SK-N-MC (cell line): Measurements from ENCODE around the gene PJA1.

ENCODE experiments used
- EZH2 ChIP-seq: fragments of 200-600 bp; sonication (generic); IDR thresholded peaks from one replicate; pipeline ENCODE4 v1.6.1; 2017; ENCODE audit warnings: antibody characterized with exemption
- FOXP2 ChIP-seq: optimal IDR thresholded peaks from 2 replicates; pipeline ENCODE3; 2011; ENCODE audit warnings: mild to moderate bottlenecking, moderate library complexity; ENCODE audit not compliant: insufficient read depth; ENCODE audit errors: extremely low read length, control extremely low read depth
- POLR2AphosphoS5 ChIP-seq: IDR thresholded peaks from 2 replicates; pipeline ENCODE4 v1.6.1; 2012; ENCODE audit warnings: mild to moderate bottlenecking, low read depth, low read length, borderline replicate concordance

DNA sequence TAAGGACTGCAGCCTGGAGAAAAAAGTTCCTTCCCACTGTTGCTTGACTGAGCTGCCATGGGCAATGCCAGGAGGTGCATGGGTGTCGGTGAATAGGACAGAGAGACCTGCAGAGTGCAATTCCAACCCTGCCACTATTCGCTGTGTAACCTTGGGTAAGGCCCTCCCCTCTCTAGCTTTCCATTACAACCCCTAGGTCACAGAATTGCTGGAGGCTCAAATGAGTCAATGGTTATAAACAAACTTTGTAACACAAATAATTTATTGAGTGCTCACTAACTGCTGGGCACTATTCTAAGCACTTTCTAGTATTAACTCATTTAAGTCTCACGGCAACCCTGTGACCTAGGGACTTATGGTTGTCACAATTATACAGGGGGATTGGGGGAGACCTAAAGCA, 37.8 kb downstream of the PJA1 start:
- no peak for TF ChIP-seq EZH2
- no peak for TF ChIP-seq POLR2AphosphoS5
- no peak for TF ChIP-seq FOXP2
